Stomach (tissue), 19 donors: ENCODE data around the gene KIF4B. TPM values are rescaled to one million over a fixed set of nuclear protein-coding genes. Genes with fewer than 3 reads are reported as not detected.

Source experiments
- DNase-seq, 2 donors: peaks; one replicate each; pipeline versions ENCODE4 v3.0.0 to v3.0.0-alpha.2; 2013 to 2019
- H3K27ac ChIP-seq, 5 donors: fragments of 200-600 bp in 4 of 5; sonication (generic) in 4 of 5; one replicate each; pipeline ENCODE4 v1.5.1; 2013 to 2019; ENCODE audit warnings: mild to moderate bottlenecking in 1 of 5, moderate library complexity in 1 of 5
- H3K27me3 ChIP-seq, 3 donors: fragments of 200-600 bp; sonication (generic); one replicate each; pipeline ENCODE4 v1.5.1; 2017 to 2019; ENCODE audit warnings: mixed run types in 1 of 3
- H3K36me3 ChIP-seq, 4 donors: fragments of 200-600 bp; sonication (generic); 1 replicate in 3 of 4; 2 replicates in 1 of 4; pipeline ENCODE4 v1.5.1; 2016 to 2019
- H3K4me1 ChIP-seq, 4 donors: fragments of 200-600 bp; sonication (generic); one replicate each; pipeline ENCODE4 v1.5.1; 2016 to 2019
- H3K4me3 ChIP-seq, 4 donors: fragments of 200-600 bp; sonication (generic) in 3 of 4; one replicate each; pipeline ENCODE4 v1.5.1; 2016 to 2019; ENCODE audit warnings: mild to moderate bottlenecking in 1 of 4
- H3K9me3 ChIP-seq, 4 donors: fragments of 200-600 bp; sonication (generic); one replicate each; pipeline ENCODE4 v1.5.1; 2016 to 2019
- CTCF ChIP-seq, 7 experiments: fragments of 450-650 bp in 4 of 7; fragments of 200-600 bp in 3 of 7; sonication (generic) in 3 of 7; IDR thresholded peaks; one replicate each; pipeline ENCODE4 v1.5.1; 2016 to 2019; ENCODE audit warnings: antibody characterized with exemption in 7 of 7, control low read depth in 2 of 7, mild to moderate bottlenecking in 1 of 7
- EP300 ChIP-seq: sonication (generic); formaldehyde crosslinking; IDR thresholded peaks from one replicate; pipeline ENCODE4 v1.6.1; 2017; ENCODE audit warnings: antibody characterized with exemption
- POLR2A ChIP-seq, 4 donors: fragments of 450-650 bp; IDR thresholded peaks; one replicate each; pipeline ENCODE4 v1.6.1; 2016; ENCODE audit warnings: antibody characterized with exemption in 4 of 4, control low read depth in 2 of 4, mild to moderate bottlenecking in 1 of 4, moderate library complexity in 1 of 4
- POLR2AphosphoS5 ChIP-seq, 3 donors: sonication (generic); formaldehyde crosslinking; IDR thresholded peaks; one replicate each; pipeline ENCODE4 v1.6.1; 2016; ENCODE audit warnings: antibody characterized with exemption in 3 of 3
- WGBS, 5 donors: extraction: QIAGEN DNeasy Blood & Tissue Kit in 3 of 5; methylation state at CpG; one replicate each; pipeline versions ENCODE4 v1.1.5 to v1.1.7; 2013 to 2018; 5-methylcytosine and 5-hydroxymethylcytosine counted together
- intact Hi-C: fragments of 100-400 bp; cut with DNase I; formaldehyde crosslinking; loops from one replicate; pipeline ENCODE4 v1.15.1; 2023; ENCODE audit warnings: low total_unique reads
- long read RNA-seq, 10 donors: transcript quantifications; one replicate each; lab custom pipeline, GENCODE V29; 2026
- polyA plus RNA-seq, 3 donors: library from polyadenylated mRNA; stranded (reverse); fragments of 200-250 nt; gene quantifications; one replicate each; pipeline ENCODE4 v1.2.3, GENCODE V29; 2013
- total RNA-seq, 5 donors: library from RNA; depleted of rRNA; stranded (reverse); fragments of >200 nt; gene quantifications; one replicate each; pipeline versions ENCODE4 v1.1.0 to v1.2.3, GENCODE V29; 2014 to 2016
- donor health status: healthy with polysubstance abuse.
- donor health status: Bipolar disorder and iron deficiency.
- donor health status: healthy.

Gene KIF4B, protein sequence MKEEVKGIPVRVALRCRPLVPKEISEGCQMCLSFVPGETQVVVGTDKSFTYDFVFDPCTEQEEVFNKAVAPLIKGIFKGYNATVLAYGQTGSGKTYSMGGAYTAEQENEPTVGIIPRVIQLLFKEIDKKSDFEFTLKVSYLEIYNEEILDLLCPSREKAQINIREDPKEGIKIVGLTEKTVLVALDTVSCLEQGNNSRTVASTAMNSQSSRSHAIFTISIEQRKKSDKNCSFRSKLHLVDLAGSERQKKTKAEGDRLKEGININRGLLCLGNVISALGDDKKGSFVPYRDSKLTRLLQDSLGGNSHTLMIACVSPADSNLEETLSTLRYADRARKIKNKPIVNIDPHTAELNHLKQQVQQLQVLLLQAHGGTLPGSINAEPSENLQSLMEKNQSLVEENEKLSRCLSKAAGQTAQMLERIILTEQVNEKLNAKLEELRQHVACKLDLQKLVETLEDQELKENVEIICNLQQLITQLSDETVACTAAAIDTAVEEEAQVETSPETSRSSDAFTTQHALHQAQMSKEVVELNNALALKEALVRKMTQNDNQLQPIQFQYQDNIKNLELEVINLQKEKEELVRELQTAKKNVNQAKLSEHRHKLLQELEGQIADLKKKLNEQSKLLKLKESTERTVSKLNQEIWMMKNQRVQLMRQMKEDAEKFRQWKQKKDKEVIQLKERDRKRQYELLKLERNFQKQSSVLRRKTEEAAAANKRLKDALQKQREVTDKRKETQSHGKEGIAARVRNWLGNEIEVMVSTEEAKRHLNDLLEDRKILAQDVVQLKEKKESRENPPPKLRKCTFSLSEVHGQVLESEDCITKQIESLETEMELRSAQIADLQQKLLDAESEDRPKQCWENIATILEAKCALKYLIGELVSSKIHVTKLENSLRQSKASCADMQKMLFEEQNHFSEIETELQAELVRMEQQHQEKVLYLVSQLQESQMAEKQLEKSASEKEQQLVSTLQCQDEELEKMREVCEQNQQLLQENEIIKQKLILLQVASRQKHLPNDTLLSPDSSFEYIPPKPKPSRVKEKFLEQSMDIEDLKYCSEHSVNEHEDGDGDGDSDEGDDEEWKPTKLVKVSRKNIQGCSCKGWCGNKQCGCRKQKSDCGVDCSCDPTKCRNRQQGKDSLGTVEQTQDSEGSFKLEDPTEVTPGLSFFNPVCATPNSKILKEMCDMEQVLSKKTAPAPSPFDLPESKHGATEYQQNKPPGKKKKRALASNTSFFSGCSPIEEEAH
- under 1 TPM in 1 of 5 donors, not detected in 4; 0.18 TPM for total RNA-seq
- polyA plus RNA-seq = not detected
- long read RNA-seq, donor 1 = 0 reads
- long read RNA-seq, donor 2 = 0 reads
- long read RNA-seq, donor 3 = 0 reads
- long read RNA-seq, donor 4 = 0 reads
- long read RNA-seq, donor 5 = 0 reads
- long read RNA-seq, donor 6 = 0 reads
- long read RNA-seq, donor 7 = 0 reads
- long read RNA-seq, donor 8 = 0 reads
- long read RNA-seq, donor 9 = 0 reads
- long read RNA-seq, donor 10 = 0 reads

- H3K4me3 ChIP-seq = no peak within 1 kb of the TSS
- DNase-seq = no peak
- H3K36me3 ChIP-seq = no peaks in the 10 kb centered on the region
- no peaks in the 10 kb centered on the region for H3K9me3 ChIP-seq
- 89 to 95% (median 93%) methylated on average over 21 of the region's 21 CpGs for WGBS, 5 donors
- intact Hi-C loops = no loop called here
- no peaks in the 10 kb centered on the region for H3K27me3 ChIP-seq
- TF ChIP-seq POLR2A (IDR thresholded peaks at IDR 0.05) (no peak), EP300 (no peak), CTCF (IDR thresholded peaks at IDR 0.05) (no peak)
- no peaks in the 10 kb centered on the region for H3K4me1 ChIP-seq
- H3K27ac ChIP-seq = no peak within 1 kb of the TSS
These were observed at the start of gene KIF4B for GRCh38 chr5:155013526-155013925. Gene KIF4B, plus strand, starts transcription at chr5:155013755. Its CDS starts 105 bp downstream, at chr5:155013860.

GRCh38 chr5:154966081-154966841 is 47.3 kb upstream of the KIF4B start:
- Histone ChIP-seq H3K27ac (peak overlapping the region in 1 of 5 donors; percentile 5), H3K9me3 (no peaks in the 10 kb centered on the region), H3K4me1 (peaks cover 0 to 4% (median 0%) of the 10 kb centered on the region in 4 donors), H3K4me3 (no peak overlapping the region), H3K36me3 (peaks cover 18 to 75% (median 67%) of the 10 kb centered on the region in 4 donors), H3K27me3 (no peaks in the 10 kb centered on the region)
- 74 to 89% (median 84%) methylated on average over 7 of the region's 7 CpGs for WGBS, 5 donors
- no peak for TF ChIP-seq EP300
- no peak for TF ChIP-seq CTCF (IDR thresholded peaks at IDR 0.05)
- TF ChIP-seq POLR2AphosphoS5 (IDR thresholded peaks at IDR 0.05) = no peak
- no peak for TF ChIP-seq POLR2A (IDR thresholded peaks at IDR 0.05)
- intact Hi-C loops = no loop called here
- no peak for DNase-seq

DNA sequence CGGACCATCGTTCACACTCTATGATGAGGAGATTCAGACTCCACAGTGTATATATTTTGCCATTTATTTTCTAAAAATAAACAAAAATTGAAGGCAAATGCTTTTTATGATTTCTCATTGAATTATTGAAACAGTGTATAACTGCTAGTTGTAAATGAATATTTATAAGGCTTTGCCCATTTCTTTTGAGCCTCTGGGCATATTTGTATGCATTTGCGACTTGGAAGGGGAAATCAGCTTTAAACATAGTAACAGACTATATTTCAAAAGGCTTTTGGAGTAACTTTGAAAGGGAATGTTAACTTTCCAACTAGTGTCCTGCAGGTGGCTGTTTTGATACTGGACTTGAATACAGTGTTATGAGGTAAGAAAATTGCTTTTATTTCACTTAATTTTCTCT is 46.7 kb upstream of the KIF4B start:
- H3K9me3 ChIP-seq = no peaks in the 10 kb centered on the region
- no peak for DNase-seq
- no peaks in the 10 kb centered on the region for H3K27me3 ChIP-seq
- WGBS, 5 donors = 86 to 94% (median 91%) methylated on average over 3 of the region's 3 CpGs
- H3K4me1 ChIP-seq = peaks cover 0 to 4% (median 0%) of the 10 kb centered on the region in 4 donors
- H3K4me3 ChIP-seq = no peak overlapping the region
- intact Hi-C loops = no loop called here
- no peak for TF ChIP-seq EP300
- TF ChIP-seq POLR2A (IDR thresholded peaks at IDR 0.05) = no peak
- TF ChIP-seq CTCF (IDR thresholded peaks at IDR 0.05) = no peak
- no peak for TF ChIP-seq POLR2AphosphoS5 (IDR thresholded peaks at IDR 0.05)
- peaks cover 18 to 69% (median 61%) of the 10 kb centered on the region in 4 donors for H3K36me3 ChIP-seq
- peak overlapping the region in 1 of 5 donors; percentile 5 for H3K27ac ChIP-seq
